Hypothalamus (tissue), 51 donors: ENCODE measurements around the gene XKR3.
"Not testable (repeated sequence)": the region's sequence is repeated elsewhere in the genome, so short reads cannot be mapped to it uniquely, and the experiment has no call there.

Source experiments
- DNase-seq, 51 donors: peaks; one replicate each; lab custom pipeline; 2025; lab: John Stamatoyannopoulos, UW

XKR3 gene

GRCh38 chr22:16749282-16749681, 75.9 kb downstream of the XKR3 start:
- DNase-seq, result not testable (repeated sequence)

DNA sequence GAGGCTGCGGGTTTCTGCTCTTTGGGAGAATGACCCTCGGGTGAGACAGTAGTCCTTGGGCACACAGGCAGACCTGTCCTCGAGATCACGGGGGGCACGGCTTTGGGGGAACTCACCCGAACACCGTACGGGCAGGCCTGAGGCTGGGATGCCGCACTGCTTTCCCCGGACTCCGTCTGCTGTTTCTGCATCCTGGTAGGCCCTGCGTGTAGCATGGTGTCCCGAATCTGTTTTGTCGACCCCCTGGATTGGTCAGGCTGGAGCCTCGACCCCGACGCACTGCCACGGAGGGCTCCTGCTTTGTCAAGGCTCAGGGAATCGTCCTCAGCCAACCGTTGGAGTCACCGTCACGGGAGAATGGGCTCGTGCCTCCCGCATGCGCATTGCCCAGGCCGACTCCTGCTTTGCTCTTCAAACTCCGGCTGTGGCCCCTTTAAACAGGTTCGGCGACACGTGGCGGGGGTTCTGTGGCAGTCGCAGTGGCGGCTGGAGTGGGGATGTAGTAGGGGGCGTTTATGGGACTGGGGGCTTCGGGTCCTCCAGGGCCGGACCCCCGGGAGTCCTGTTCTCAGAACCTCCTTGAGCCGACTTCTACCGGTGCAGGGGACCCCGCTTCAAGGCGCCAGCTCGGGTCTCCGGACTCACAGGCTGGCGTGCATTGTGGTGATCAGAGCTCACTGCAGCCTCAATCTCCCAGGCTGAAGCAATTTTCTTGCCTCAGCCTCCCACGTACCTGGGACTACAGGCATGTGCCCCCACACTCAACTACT, 76.9 kb downstream of the XKR3 start:
- DNase-seq, result not testable (repeated sequence)

DNA sequence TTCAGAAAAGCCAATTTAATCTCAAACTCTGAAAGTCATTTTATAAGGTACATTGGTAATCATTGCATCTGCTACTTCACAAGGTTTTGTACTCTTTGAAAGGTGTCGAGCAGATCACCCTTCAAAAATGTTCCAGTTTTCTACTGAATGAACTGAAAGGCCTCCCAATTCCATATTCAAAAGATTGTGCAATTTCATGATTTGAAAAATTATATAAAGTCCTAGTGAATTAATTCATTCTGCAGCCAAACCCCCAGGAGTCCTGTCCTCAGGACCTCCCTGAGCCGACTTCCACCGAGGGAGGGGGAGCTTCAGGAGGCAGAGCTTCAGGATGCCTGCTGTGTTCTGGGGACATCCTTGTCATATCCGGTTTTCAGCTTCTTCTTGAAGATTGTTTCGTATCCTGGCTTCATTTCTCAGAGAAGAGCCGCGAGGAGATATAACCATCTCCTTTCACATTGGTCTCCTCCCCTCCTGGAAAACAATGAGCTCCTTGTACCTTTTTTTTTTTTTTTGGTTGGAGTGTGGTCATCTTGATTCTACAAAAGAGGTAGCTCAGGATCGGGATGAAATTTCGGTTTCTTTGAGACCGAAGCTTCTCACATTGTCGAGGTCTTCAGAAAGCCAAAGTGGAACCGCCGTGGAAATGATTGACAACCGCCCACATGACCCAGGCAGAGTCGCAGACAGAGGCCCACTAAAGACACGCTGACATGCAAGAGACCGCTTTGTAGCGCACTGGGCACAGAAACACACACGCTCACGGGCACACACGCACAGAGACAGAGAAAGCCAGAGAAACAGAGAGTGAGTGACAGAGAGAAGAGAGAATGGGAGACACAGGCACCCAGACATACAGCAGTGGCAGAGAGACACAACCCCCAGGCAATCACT, 77.7 kb downstream of the XKR3 start:
- not testable (repeated sequence) for DNase-seq

- not testable (repeated sequence) for DNase-seq
Observed at GRCh38 chr22:16734271-16734670, 90.9 kb downstream of the XKR3 start.
